ENCODE data around the gene LRRC66.

LRRC66 gene

GRCh38 chr4:52051213-52051614 lies 31.1 kb upstream of the LRRC66 start, which contains the start of gene SPATA18:
TSS of gene SPATA18 (plus strand) at chr4:52051304. CDS start at chr4:52051705, 401 bp downstream.
- H3K14ac ChIP-seq (ENCODE audit: low read length): peak within 1 kb of the TSS; percentile 58
- H3K23ac ChIP-seq (ENCODE audit: low read length): no peak within 1 kb of the TSS
- H3K79me1 ChIP-seq (ENCODE audit: low read length): peaks cover 12% of the 10 kb centered on the region
- H2BK5ac ChIP-seq (ENCODE audit: low read depth, low read length, poor library complexity): peak within 1 kb of the TSS; percentile 89
- peak within 1 kb of the TSS; percentile 74 for H3K27ac ChIP-seq (ENCODE audit: low read depth, low read length)
- H3K27me3 ChIP-seq (ENCODE audit: insufficient read depth, low read length): no peaks in the 10 kb centered on the region
- no peak for DNase-seq
- peak within 1 kb of the TSS; percentile 82 for H4K91ac ChIP-seq (ENCODE audit: low read depth, low read length)
- peak within 1 kb of the TSS; percentile 81 for H4K8ac ChIP-seq (ENCODE audit: low read depth, low read length)
- H2AFZ ChIP-seq (ENCODE audit: insufficient read depth, low read length, poor library complexity): peak within 1 kb of the TSS; percentile 85
- H2BK120ac ChIP-seq (ENCODE audit: insufficient read depth, low read length, poor library complexity): peak within 1 kb of the TSS; percentile 73
- no CpG with 5 or more reads among the region's 44 CpGs for WGBS (ENCODE audit: extremely low coverage, insufficient coverage, insufficient read length)
- peaks cover 10% of the 10 kb centered on the region for H3K79me2 ChIP-seq (ENCODE audit: control insufficient read depth, insufficient read depth, low read length, poor library complexity)
- H3K18ac ChIP-seq (ENCODE audit: low read length): peak within 1 kb of the TSS; percentile 66
- H2AK5ac ChIP-seq (ENCODE audit: low read length): no peak within 1 kb of the TSS
- peak within 1 kb of the TSS; percentile 19 for H3K4ac ChIP-seq (ENCODE audit: low read depth, low read length)
- peak within 1 kb of the TSS; percentile 85 for H3K9ac ChIP-seq (ENCODE audit: low read length)
- no peaks in the 10 kb centered on the region for H3K36me3 ChIP-seq (ENCODE audit: control insufficient read depth in 1 of 2, insufficient read depth in 2 of 2, low read length in 2 of 2)
- peak within 1 kb of the TSS; percentile 89 for H4K12ac ChIP-seq (ENCODE audit: low read depth, low read length)
- peak within 1 kb of the TSS; percentile 89 for H3K4me2 ChIP-seq (ENCODE audit: low read length)
- H3K4me1 ChIP-seq (ENCODE audit: control insufficient read depth in 1 of 2, insufficient read depth in 2 of 2, low read length in 2 of 2): peaks cover 0 to 5% of the 10 kb centered on the region in 2 experiments
- peak within 1 kb of the TSS; percentile 65 for H2BK12ac ChIP-seq (ENCODE audit: low read length)
- no peaks in the 10 kb centered on the region for H3K9me3 ChIP-seq (ENCODE audit: insufficient read depth, low read depth, low read length)
- peak within 1 kb of the TSS; percentile 81 for H3K4me3 ChIP-seq (ENCODE audit: low read depth, low read length)

- H3K4me2 ChIP-seq (ENCODE audit: low read length): no peak overlapping the region
- H3K36me3 ChIP-seq (ENCODE audit: control insufficient read depth in 1 of 2, insufficient read depth in 2 of 2, low read length in 2 of 2): no peaks in the 10 kb centered on the region
- no peak overlapping the region for H3K18ac ChIP-seq (ENCODE audit: low read length)
- H2BK120ac ChIP-seq (ENCODE audit: insufficient read depth, low read length, poor library complexity): no peak overlapping the region
- no peaks in the 10 kb centered on the region for H3K27me3 ChIP-seq (ENCODE audit: insufficient read depth, low read length)
- no peak overlapping the region for H3K9ac ChIP-seq (ENCODE audit: low read length)
- H3K4ac ChIP-seq (ENCODE audit: low read depth, low read length): no peak overlapping the region
- no peak for DNase-seq
- H4K12ac ChIP-seq (ENCODE audit: low read depth, low read length): no peak overlapping the region
- no peak overlapping the region for H2BK12ac ChIP-seq (ENCODE audit: low read length)
- H2AFZ ChIP-seq (ENCODE audit: insufficient read depth, low read length, poor library complexity): no peak overlapping the region
- H3K27ac ChIP-seq (ENCODE audit: low read depth, low read length): no peak overlapping the region
- WGBS (ENCODE audit: extremely low coverage, insufficient coverage, insufficient read length): no CpG with 5 or more reads among the region's 5 CpGs
- no peaks in the 10 kb centered on the region for H3K9me3 ChIP-seq (ENCODE audit: insufficient read depth, low read depth, low read length)
- H3K23ac ChIP-seq (ENCODE audit: low read length): no peak overlapping the region
- H3K14ac ChIP-seq (ENCODE audit: low read length): no peak overlapping the region
- peaks cover 10% of the 10 kb centered on the region for H3K79me2 ChIP-seq (ENCODE audit: control insufficient read depth, insufficient read depth, low read length, poor library complexity)
- H4K8ac ChIP-seq (ENCODE audit: low read depth, low read length): no peak overlapping the region
- H4K91ac ChIP-seq (ENCODE audit: low read depth, low read length): no peak overlapping the region
- peaks cover 12% of the 10 kb centered on the region for H3K79me1 ChIP-seq (ENCODE audit: low read length)
- peaks cover 0 to 5% of the 10 kb centered on the region in 2 experiments for H3K4me1 ChIP-seq (ENCODE audit: control insufficient read depth in 1 of 2, insufficient read depth in 2 of 2, low read length in 2 of 2)
- H2AK5ac ChIP-seq (ENCODE audit: low read length): no peak overlapping the region
- H3K4me3 ChIP-seq (ENCODE audit: low read depth, low read length): no peak overlapping the region
- no peak overlapping the region for H2BK5ac ChIP-seq (ENCODE audit: low read depth, low read length, poor library complexity)
Measured at GRCh38 chr4:52049266-52049665, 29.1 kb upstream of the LRRC66 start.

GRCh38 chr4:52045028-52045427 lies 24.9 kb upstream of the LRRC66 start:
- H3K9me3 ChIP-seq (ENCODE audit: insufficient read depth, low read depth, low read length): no peaks in the 10 kb centered on the region
- H3K18ac ChIP-seq (ENCODE audit: low read length): no peak overlapping the region
- H4K8ac ChIP-seq (ENCODE audit: low read depth, low read length): no peak overlapping the region
- H2BK5ac ChIP-seq (ENCODE audit: low read depth, low read length, poor library complexity): no peak overlapping the region
- H3K14ac ChIP-seq (ENCODE audit: low read length): no peak overlapping the region
- H4K12ac ChIP-seq (ENCODE audit: low read depth, low read length): no peak overlapping the region
- no peak overlapping the region for H4K91ac ChIP-seq (ENCODE audit: low read depth, low read length)
- no peak overlapping the region for H3K4me2 ChIP-seq (ENCODE audit: low read length)
- no peaks in the 10 kb centered on the region for H3K27me3 ChIP-seq (ENCODE audit: insufficient read depth, low read length)
- H2BK12ac ChIP-seq (ENCODE audit: low read length): no peak overlapping the region
- H3K4ac ChIP-seq (ENCODE audit: low read depth, low read length): no peak overlapping the region
- H3K9ac ChIP-seq (ENCODE audit: low read length): no peak overlapping the region
- no peak overlapping the region for H3K23ac ChIP-seq (ENCODE audit: low read length)
- H2AK5ac ChIP-seq (ENCODE audit: low read length): no peak overlapping the region
- H3K79me2 ChIP-seq (ENCODE audit: control insufficient read depth, insufficient read depth, low read length, poor library complexity): no peaks in the 10 kb centered on the region
- no CpG with 5 or more reads among the region's 1 CpG for WGBS (ENCODE audit: extremely low coverage, insufficient coverage, insufficient read length)
- no peak overlapping the region for H2BK120ac ChIP-seq (ENCODE audit: insufficient read depth, low read length, poor library complexity)
- no peak for DNase-seq
- H3K4me3 ChIP-seq (ENCODE audit: low read depth, low read length): no peak overlapping the region
- H3K4me1 ChIP-seq (ENCODE audit: control insufficient read depth in 1 of 2, insufficient read depth in 2 of 2, low read length in 2 of 2): no peaks in the 10 kb centered on the region
- no peaks in the 10 kb centered on the region for H3K36me3 ChIP-seq (ENCODE audit: control insufficient read depth in 1 of 2, insufficient read depth in 2 of 2, low read length in 2 of 2)
- H2AFZ ChIP-seq (ENCODE audit: insufficient read depth, low read length, poor library complexity): no peak overlapping the region
- H3K27ac ChIP-seq (ENCODE audit: low read depth, low read length): no peak overlapping the region
- no peaks in the 10 kb centered on the region for H3K79me1 ChIP-seq (ENCODE audit: low read length)

GRCh38 chr4:52038103-52038912 lies 18.1 kb upstream of the LRRC66 start, which contains the start of gene SGCB:
TSS of gene SGCB (minus strand) at chr4:52038299. CDS start at chr4:52038259, 40 bp downstream.
- Histone ChIP-seq H2BK120ac (ENCODE audit: insufficient read depth, low read length, poor library complexity) (peak within 1 kb of the TSS; percentile 0), H3K4me3 (ENCODE audit: low read depth, low read length) (peak within 1 kb of the TSS; percentile 83), H3K9me3 (ENCODE audit: insufficient read depth, low read depth, low read length) (no peaks in the 10 kb centered on the region), H3K9ac (ENCODE audit: low read length) (peak within 1 kb of the TSS; percentile 67), H4K12ac (ENCODE audit: low read depth, low read length) (peak within 1 kb of the TSS; percentile 82), H3K79me2 (ENCODE audit: control insufficient read depth, insufficient read depth, low read length, poor library complexity) (peaks cover 2% of the 10 kb centered on the region), H3K27me3 (ENCODE audit: insufficient read depth, low read length) (no peaks in the 10 kb centered on the region), H3K14ac (ENCODE audit: low read length) (peak within 1 kb of the TSS; percentile 10), H3K4me2 (ENCODE audit: low read length) (peak within 1 kb of the TSS; percentile 84), H4K8ac (ENCODE audit: low read depth, low read length) (peak within 1 kb of the TSS; percentile 61), H3K18ac (ENCODE audit: low read length) (no peak within 1 kb of the TSS), H2AFZ (ENCODE audit: insufficient read depth, low read length, poor library complexity) (peak within 1 kb of the TSS; percentile 87), H3K4me1 (ENCODE audit: control insufficient read depth in 1 of 2, insufficient read depth in 2 of 2, low read length in 2 of 2) (peaks cover 0 to 2% of the 10 kb centered on the region in 2 experiments), H2BK12ac (ENCODE audit: low read length) (no peak within 1 kb of the TSS), H3K23ac (ENCODE audit: low read length) (no peak within 1 kb of the TSS), H4K91ac (ENCODE audit: low read depth, low read length) (peak within 1 kb of the TSS; percentile 55), H3K36me3 (ENCODE audit: control insufficient read depth in 1 of 2, insufficient read depth in 2 of 2, low read length in 2 of 2) (no peaks in the 10 kb centered on the region), H3K4ac (ENCODE audit: low read depth, low read length) (no peak within 1 kb of the TSS), H3K79me1 (ENCODE audit: low read length) (peaks cover 5% of the 10 kb centered on the region), H3K27ac (ENCODE audit: low read depth, low read length) (no peak within 1 kb of the TSS), H2AK5ac (ENCODE audit: low read length) (no peak within 1 kb of the TSS), H2BK5ac (ENCODE audit: low read depth, low read length, poor library complexity) (no peak within 1 kb of the TSS)
- peak; percentile 79 to 91 for DNase-seq
- no CpG with 5 or more reads among the region's 70 CpGs for WGBS (ENCODE audit: extremely low coverage, insufficient coverage, insufficient read length)

All from trophoblast cell (in vitro differentiated cells and primary cell).